HepG2 (cell line): Measurements from ENCODE around the gene ABCA13. TPM values are rescaled to one million over a fixed set of nuclear protein-coding genes. Genes with fewer than 3 reads are reported as not detected.

Experiments
- ATAC-seq: fragments of 200-7000 bp; cut with Tn5 transposase; 3 replicates; pipeline ENCODE4 v1.9.1; 2020; ENCODE audit warnings: mild to moderate bottlenecking, moderate library complexity
- BruUV-seq: library from RNA; stranded (reverse); fragments of 400-500 nt; replicated peaks from 2 replicates; lab custom pipeline; 2021; lab: Mats Ljungman, UMichigan
- CTCF ChIA-PET: fragments of 300-600 bp; formaldehyde crosslinking; extraction: SDS; loops from one replicate; lab custom pipeline; 2021; ENCODE audit warnings: low total read pairs, inconsistent platforms, low intra/inter-chr PET ratio; lab: Yijun Ruan, JAX
- POLR2A ChIA-PET: fragments of 350-600 bp; sonication (Branson Sonifier 250); formaldehyde crosslinking; loops from one replicate; lab custom pipeline; 2020; ENCODE audit warnings: antibody characterized with exemption, inconsistent platforms; lab: Yijun Ruan, JAX
- DNase-seq: peaks from one replicate; pipeline ENCODE4 v3.0.0-alpha.2; 2015; ENCODE audit warnings: low spot score
- FAIRE-seq: peaks from 3 replicates; lab custom pipeline; 2011; peaks lifted over from hg19 to GRCh38; lab: Jason Lieb, UNC
- H2AFZ ChIP-seq: one replicate; pipeline ENCODE4 v1.6.1; 2011; ENCODE audit warnings: low read length, inconsistent platforms
- H3K27ac ChIP-seq: fragments of 300-600 bp; 3 replicates; pipeline ENCODE4 v1.8.0; 2011; ENCODE audit warnings: mixed run types, mild to moderate bottlenecking, mixed read lengths, low read length, inconsistent platforms; ENCODE audit not compliant: insufficient read depth; ENCODE audit errors: extremely low read length
- H3K27me3 ChIP-seq, 2 experiments: fragments of 200-600 bp in 1 of 2; 2 replicates in 1 of 2; 3 replicates in 1 of 2; pipeline versions ENCODE4 v1.6.0 to v1.8.0; 2011; ENCODE audit warnings: low read length in 2 of 2, mild to moderate bottlenecking in 2 of 2, moderate library complexity in 2 of 2, inconsistent platforms in 1 of 2; ENCODE audit not compliant: insufficient read depth in 2 of 2, control insufficient read depth in 1 of 2
- H3K36me3 ChIP-seq, 2 experiments: fragments of 200-600 bp in 1 of 2; replicated peaks in 1 of 2; 2 replicates in 1 of 2; 3 replicates in 1 of 2; pipeline versions ENCODE4 v1.5.1 to v1.8.0; 2011; ENCODE audit warnings: low read length in 2 of 2, inconsistent platforms in 1 of 2; ENCODE audit not compliant: insufficient read depth in 2 of 2, control insufficient read depth in 1 of 2
- H3K4me1 ChIP-seq: 2 replicates; pipeline ENCODE4 v1.5.1; 2012; ENCODE audit warnings: low read length, inconsistent platforms; ENCODE audit not compliant: insufficient read depth
- H3K4me2 ChIP-seq: 2 replicates; pipeline ENCODE4 v1.6.0; 2011; ENCODE audit warnings: low read depth, low read length, inconsistent platforms
- H3K4me3 ChIP-seq, 3 experiments: fragments of 200-600 bp in 1 of 3; sonication (generic), shearing (Covaris generic) in 1 of 3; replicated peaks in 1 of 3; 2 replicates each; pipeline ENCODE4 v1.5.1; 2011 to 2016; ENCODE audit warnings: low read length in 3 of 3, inconsistent platforms in 2 of 3, low read depth in 2 of 3, mild to moderate bottlenecking in 2 of 3, control low read depth in 1 of 3, mixed read lengths in 1 of 3; ENCODE audit not compliant: insufficient read depth in 1 of 3
- H3K79me2 ChIP-seq: one replicate; pipeline ENCODE4 v1.6.1; 2011; ENCODE audit warnings: low read length, inconsistent platforms; ENCODE audit not compliant: insufficient read depth
- H3K9ac ChIP-seq: 2 replicates; pipeline ENCODE4 v1.6.0; 2011; ENCODE audit warnings: mild to moderate bottlenecking, low read depth, low read length, inconsistent platforms; ENCODE audit not compliant: insufficient read depth
- H3K9me3 ChIP-seq: 2 replicates; pipeline ENCODE4 v1.5.1; 2012; ENCODE audit warnings: mild to moderate bottlenecking, low read length
- H4K20me1 ChIP-seq: 2 replicates; pipeline ENCODE4 v1.6.0; 2011; ENCODE audit warnings: inconsistent platforms, mild to moderate bottlenecking, low read length, moderate library complexity; ENCODE audit not compliant: insufficient read depth
- ATF1 ChIP-seq: IDR thresholded peaks from 2 replicates; pipeline ENCODE4 v1.6.1; 2016; ENCODE audit warnings: mild to moderate bottlenecking, control low read depth
- CEBPG ChIP-seq: IDR thresholded peaks from 2 replicates; pipeline ENCODE4 v1.6.1; 2016
- NCOR1 ChIP-seq: fragments of 200-600 bp; sonication (generic); IDR thresholded peaks from 2 replicates; pipeline ENCODE4 v1.7.0; 2017; ENCODE audit warnings: antibody characterized with exemption, low read length, borderline replicate concordance
- THAP7 ChIP-seq: sonication (generic); formaldehyde crosslinking; IDR thresholded peaks from 2 replicates; pipeline ENCODE4 v1.8.1; 2023; ENCODE audit warnings: mild to moderate bottlenecking, missing genetic modification reagents
- TOPORS ChIP-seq: sonication (generic); formaldehyde crosslinking; IDR thresholded peaks from 2 replicates; pipeline ENCODE4 v1.8.0; 2023; ENCODE audit warnings: mild to moderate bottlenecking, missing genetic modification reagents
- ZNF10 ChIP-seq: sonication (generic); formaldehyde crosslinking; IDR thresholded peaks from 2 replicates; pipeline ENCODE4 v1.4.0; 2020; ENCODE audit warnings: mild to moderate bottlenecking, low read depth, missing genetic modification reagents, borderline replicate concordance
- ZNF251 ChIP-seq: sonication (generic); formaldehyde crosslinking; IDR thresholded peaks from 2 replicates; pipeline ENCODE4 v1.9.0; 2021; ENCODE audit warnings: mild to moderate bottlenecking, missing genetic modification reagents
- ZNF484 ChIP-seq: sonication (generic); formaldehyde crosslinking; IDR thresholded peaks from 2 replicates; pipeline ENCODE4 v1.5.1; 2020; ENCODE audit warnings: mild to moderate bottlenecking, low read depth, missing genetic modification reagents, borderline replicate concordance
- ZNF550 ChIP-seq: sonication (generic); formaldehyde crosslinking; IDR thresholded peaks from 2 replicates; pipeline ENCODE4 v1.4.0; 2020; ENCODE audit warnings: mild to moderate bottlenecking, missing genetic modification reagents, borderline replicate concordance
- ZSCAN20 ChIP-seq: sonication (generic); formaldehyde crosslinking; IDR thresholded peaks from 2 replicates; pipeline ENCODE4 v1.4.0; 2020; ENCODE audit warnings: missing genetic modification reagents, mild to moderate bottlenecking, borderline replicate concordance
- ZZZ3 ChIP-seq: sonication (generic); formaldehyde crosslinking; IDR thresholded peaks from 2 replicates; pipeline ENCODE4 v1.4.0; 2020; ENCODE audit warnings: missing genetic modification reagents, mild to moderate bottlenecking, borderline replicate concordance
- WGBS: methylation state at CpG from one replicate; pipeline ENCODE4 v1.1.6; 2017; ENCODE audit warnings: low lambda C conversion rate; 5-methylcytosine and 5-hydroxymethylcytosine counted together
- in situ Hi-C: cut with HindIII; loops from 2 replicates; pipeline ENCODE4 v1.10.0; 2017; ENCODE audit warnings: low pct_unique_long_range_greater_than_20kb; ENCODE audit not compliant: extremely low pct_ligation_motif_present
- intact Hi-C: fragments of 100-400 bp; cut with micrococcal nuclease; formaldehyde crosslinking; loops from one replicate; pipeline ENCODE4 v1.10.0; 2022; ENCODE audit not compliant: unreplicated experiment
- polyA plus RNA-seq, 8 experiments: library from polyadenylated mRNA; depleted of rRNA in 3 of 8; stranded (reverse) in 7 of 8; unstranded in 1 of 8; fragments of >200 nt; fragmentation: Illumina TruSeq in 4 of 8; extraction: Trizol in 4 of 8; gene quantifications; 2 replicates each; pipeline versions ENCODE4 v1.2.1 to v1.2.3, GENCODE V29; 2011 to 2016; ENCODE audit warnings: low read depth in 4 of 8, missing spikeins in 1 of 8, mixed read lengths in 1 of 8; ENCODE audit not compliant: insufficient read depth in 1 of 8
- total RNA-seq, 5 experiments: library from RNA; depleted of rRNA; stranded (reverse); fragments of >200 nt; fragmentation: Illumina TruSeq; extraction: Trizol; gene quantifications; 2 replicates each; pipeline ENCODE4 v1.2.3, GENCODE V29; 2016; ENCODE audit warnings: low read depth in 1 of 5
- TF ChIP-seq, protein P1 (sequence below): sonication (generic); formaldehyde crosslinking; IDR thresholded peaks from 2 replicates; pipeline ENCODE4 v1.4.0; 2020; ENCODE audit warnings: low read depth, missing genetic modification reagents
- TF ChIP-seq, protein P2 (sequence below), 2 experiments: sonication (generic) in 1 of 2; formaldehyde crosslinking in 1 of 2; IDR thresholded peaks; 2 replicates each; pipeline versions ENCODE4 v1.6.1 to v1.9.0; 2014 to 2022; ENCODE audit warnings: antibody characterized with exemption in 1 of 2, borderline replicate concordance in 1 of 2, inconsistent platforms in 1 of 2, low read depth in 1 of 2, missing genetic modification reagents in 1 of 2
- TF ChIP-seq, protein P3 (sequence below): sonication (generic); formaldehyde crosslinking; IDR thresholded peaks from 2 replicates; pipeline ENCODE4 v1.4.0; 2020; ENCODE audit warnings: low read depth, mild to moderate bottlenecking, missing genetic modification reagents

Gene ABCA13
- total and polyA plus RNA-seq, 2 of the 13 experiments (the other 11 are each of a cell fraction or from before 2014, with no cell fraction given) = 0.03 TPM; not detected in 1

DNA sequence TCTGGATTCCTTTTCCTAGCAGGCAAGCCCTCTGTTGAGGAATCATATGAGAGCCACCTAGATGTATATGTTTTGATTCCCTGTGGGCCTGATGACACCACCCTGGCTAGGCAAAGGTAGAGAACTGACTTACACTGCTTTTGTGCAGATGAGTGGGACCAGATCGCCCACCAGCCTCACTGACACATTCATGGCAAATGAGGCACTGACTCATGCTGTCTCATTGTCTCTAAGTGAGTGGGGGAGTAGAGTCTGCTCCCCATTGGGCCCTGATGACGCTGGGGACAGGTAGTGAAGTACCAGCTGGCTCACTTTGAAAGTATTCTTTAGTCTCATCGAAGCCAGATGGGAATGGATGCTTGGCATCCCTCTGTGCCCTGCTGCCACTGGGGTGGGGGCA, 326.3 kb downstream of the ABCA13 start:
- H2AFZ ChIP-seq = no peak overlapping the region
- H3K27me3 ChIP-seq = no peaks in the 10 kb centered on the region
- H3K4me3 ChIP-seq = no peak overlapping the region
- H3K27ac ChIP-seq = no peak overlapping the region
- H3K4me2 ChIP-seq = no peak overlapping the region
- H3K79me2 ChIP-seq = no peaks in the 10 kb centered on the region
- no peak overlapping the region for H3K9ac ChIP-seq
- CTCF ChIA-PET = no interaction called here
- no peaks in the 10 kb centered on the region for H3K36me3 ChIP-seq
- in situ Hi-C loops = no loop called here
- no peaks in the 10 kb centered on the region for H4K20me1 ChIP-seq
- H3K4me1 ChIP-seq = no peaks in the 10 kb centered on the region
- ATAC-seq (no peak), FAIRE-seq (no peak), DNase-seq (no peak)
- H3K9me3 ChIP-seq = no peaks in the 10 kb centered on the region
- 7% methylated on average over 2 of the region's 3 CpGs for WGBS
- POLR2A ChIA-PET = no interaction called here
- intact Hi-C loops = no loop called here
- no TSS peak for BruUV-seq
- TF ChIP-seq THAP7 (CRISPR knock-in tag) (no peak), ZNF550 (CRISPR knock-in tag) (no peak), ZNF10 (no peak), ZNF251 (CRISPR knock-in tag) (no peak), ZZZ3 (CRISPR knock-in tag) (no peak), ZNF484 (CRISPR knock-in tag) (no peak), ATF1 (CRISPR knock-in tag) (no peak), NCOR1 (no peak), CEBPG (CRISPR knock-in tag) (no peak), TOPORS (CRISPR knock-in tag) (no peak), ZSCAN20 (CRISPR knock-in tag) (no peak)
- TF ChIP-seq, protein P1, sequence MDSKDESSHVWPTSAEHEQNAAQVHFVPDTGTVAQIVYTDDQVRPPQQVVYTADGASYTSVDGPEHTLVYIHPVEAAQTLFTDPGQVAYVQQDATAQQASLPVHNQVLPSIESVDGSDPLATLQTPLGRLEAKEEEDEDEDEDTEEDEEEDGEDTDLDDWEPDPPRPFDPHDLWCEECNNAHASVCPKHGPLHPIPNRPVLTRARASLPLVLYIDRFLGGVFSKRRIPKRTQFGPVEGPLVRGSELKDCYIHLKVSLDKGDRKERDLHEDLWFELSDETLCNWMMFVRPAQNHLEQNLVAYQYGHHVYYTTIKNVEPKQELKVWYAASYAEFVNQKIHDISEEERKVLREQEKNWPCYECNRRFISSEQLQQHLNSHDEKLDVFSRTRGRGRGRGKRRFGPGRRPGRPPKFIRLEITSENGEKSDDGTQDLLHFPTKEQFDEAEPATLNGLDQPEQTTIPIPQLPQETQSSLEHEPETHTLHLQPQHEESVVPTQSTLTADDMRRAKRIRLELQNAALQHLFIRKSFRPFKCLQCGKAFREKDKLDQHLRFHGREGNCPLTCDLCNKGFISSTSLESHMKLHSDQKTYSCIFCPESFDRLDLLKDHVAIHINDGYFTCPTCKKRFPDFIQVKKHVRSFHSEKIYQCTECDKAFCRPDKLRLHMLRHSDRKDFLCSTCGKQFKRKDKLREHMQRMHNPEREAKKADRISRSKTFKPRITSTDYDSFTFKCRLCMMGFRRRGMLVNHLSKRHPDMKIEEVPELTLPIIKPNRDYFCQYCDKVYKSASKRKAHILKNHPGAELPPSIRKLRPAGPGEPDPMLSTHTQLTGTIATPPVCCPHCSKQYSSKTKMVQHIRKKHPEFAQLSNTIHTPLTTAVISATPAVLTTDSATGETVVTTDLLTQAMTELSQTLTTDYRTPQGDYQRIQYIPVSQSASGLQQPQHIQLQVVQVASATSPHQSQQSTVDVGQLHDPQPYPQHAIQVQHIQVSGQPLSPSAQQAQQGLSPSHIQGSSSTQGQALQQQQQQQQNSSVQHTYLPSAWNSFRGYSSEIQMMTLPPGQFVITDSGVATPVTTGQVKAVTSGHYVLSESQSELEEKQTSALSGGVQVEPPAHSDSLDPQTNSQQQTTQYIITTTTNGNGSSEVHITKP (CRISPR knock-in tag) = no peak
- TF ChIP-seq, protein P2, sequence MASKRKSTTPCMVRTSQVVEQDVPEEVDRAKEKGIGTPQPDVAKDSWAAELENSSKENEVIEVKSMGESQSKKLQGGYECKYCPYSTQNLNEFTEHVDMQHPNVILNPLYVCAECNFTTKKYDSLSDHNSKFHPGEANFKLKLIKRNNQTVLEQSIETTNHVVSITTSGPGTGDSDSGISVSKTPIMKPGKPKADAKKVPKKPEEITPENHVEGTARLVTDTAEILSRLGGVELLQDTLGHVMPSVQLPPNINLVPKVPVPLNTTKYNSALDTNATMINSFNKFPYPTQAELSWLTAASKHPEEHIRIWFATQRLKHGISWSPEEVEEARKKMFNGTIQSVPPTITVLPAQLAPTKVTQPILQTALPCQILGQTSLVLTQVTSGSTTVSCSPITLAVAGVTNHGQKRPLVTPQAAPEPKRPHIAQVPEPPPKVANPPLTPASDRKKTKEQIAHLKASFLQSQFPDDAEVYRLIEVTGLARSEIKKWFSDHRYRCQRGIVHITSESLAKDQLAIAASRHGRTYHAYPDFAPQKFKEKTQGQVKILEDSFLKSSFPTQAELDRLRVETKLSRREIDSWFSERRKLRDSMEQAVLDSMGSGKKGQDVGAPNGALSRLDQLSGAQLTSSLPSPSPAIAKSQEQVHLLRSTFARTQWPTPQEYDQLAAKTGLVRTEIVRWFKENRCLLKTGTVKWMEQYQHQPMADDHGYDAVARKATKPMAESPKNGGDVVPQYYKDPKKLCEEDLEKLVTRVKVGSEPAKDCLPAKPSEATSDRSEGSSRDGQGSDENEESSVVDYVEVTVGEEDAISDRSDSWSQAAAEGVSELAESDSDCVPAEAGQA (IDR thresholded peaks at IDR 0.05; ENCODE audit: low read depth) = no peak
- TF ChIP-seq, protein P2 (CRISPR knock-in tag; IDR thresholded peaks at IDR 0.05; ENCODE audit: borderline replicate concordance) = no peak
- TF ChIP-seq, protein P3, sequence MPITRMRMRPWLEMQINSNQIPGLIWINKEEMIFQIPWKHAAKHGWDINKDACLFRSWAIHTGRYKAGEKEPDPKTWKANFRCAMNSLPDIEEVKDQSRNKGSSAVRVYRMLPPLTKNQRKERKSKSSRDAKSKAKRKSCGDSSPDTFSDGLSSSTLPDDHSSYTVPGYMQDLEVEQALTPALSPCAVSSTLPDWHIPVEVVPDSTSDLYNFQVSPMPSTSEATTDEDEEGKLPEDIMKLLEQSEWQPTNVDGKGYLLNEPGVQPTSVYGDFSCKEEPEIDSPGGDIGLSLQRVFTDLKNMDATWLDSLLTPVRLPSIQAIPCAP (CRISPR knock-in tag) = no peak
